Type B pancreatic cell (in vitro differentiated cells): Measurements from ENCODE around the gene KRTAP6-2. TPM values are rescaled to one million over a fixed set of nuclear protein-coding genes. Genes with fewer than 3 reads are reported as not detected.

ENCODE experiments used
- DNase-seq: peaks from one replicate; pipeline ENCODE4 v3.0.0; 2021; ENCODE audit warnings: mixed read lengths; ENCODE audit not compliant: unreplicated experiment; ENCODE audit errors: extremely low spot score
- H3K27ac Mint-ChIP-seq: 2 replicates; pipeline ENCODE4 v1.8.0; 2021; ENCODE audit warnings: mild to moderate bottlenecking, mixed read lengths
- H3K27me3 Mint-ChIP-seq: 2 replicates; pipeline ENCODE4 v1.8.0; 2021; ENCODE audit warnings: mixed read lengths
- H3K36me3 Mint-ChIP-seq: 2 replicates; pipeline ENCODE4 v1.8.0; 2021; ENCODE audit warnings: mixed read lengths
- H3K4me1 Mint-ChIP-seq: one replicate; pipeline ENCODE4 v1.8.0; 2021; ENCODE audit warnings: mixed read lengths; ENCODE audit not compliant: unreplicated experiment
- H3K4me3 Mint-ChIP-seq: 2 replicates; pipeline ENCODE4 v1.8.0; 2021; ENCODE audit warnings: mild to moderate bottlenecking, mixed read lengths
- H3K9me3 Mint-ChIP-seq: 2 replicates; pipeline ENCODE4 v1.8.0; 2021; ENCODE audit warnings: mixed read lengths
- CTCF ChIP-seq: fragments of 200-600 bp; sonication (generic); conservative IDR thresholded peaks from 2 replicates; pipeline ENCODE4 v1.5.0; 2021; ENCODE audit warnings: antibody characterized with exemption, mild to moderate bottlenecking
- total RNA-seq: library from RNA; stranded (reverse); gene quantifications from 2 replicates; pipeline ENCODE4 v1.2.1, GENCODE V29; 2021; ENCODE audit warnings: low replicate concordance

The KRTAP6-2 gene
- total RNA-seq, 1 donor from 2014 or later, result not detected

DNA sequence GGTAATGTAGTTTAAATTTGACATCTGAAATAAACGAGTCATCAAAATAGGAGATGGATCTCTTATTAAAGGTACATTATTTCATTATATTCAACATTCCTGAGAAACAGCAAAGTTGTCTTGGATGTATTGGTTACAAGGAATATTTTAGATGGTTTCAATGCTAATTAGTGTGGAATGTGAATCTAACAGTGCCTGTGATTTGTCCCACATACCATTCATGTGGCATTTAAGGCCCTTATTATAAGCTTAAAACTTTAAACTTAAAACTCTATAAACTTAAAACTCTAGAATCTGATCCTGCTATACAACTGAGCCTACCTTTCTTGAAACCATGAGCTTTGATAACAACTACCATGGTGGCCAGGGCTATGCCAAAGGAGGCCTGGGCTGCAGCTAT, 2.1 kb upstream of the KRTAP6-2 start, which contains the start of gene KRTAP22-1:
Gene KRTAP22-1, plus strand, starts transcription at position 301 of the 400 bp plus-strand sequence.
- Mint-ChIP-seq H3K27ac (no peak within 1 kb of the TSS), H3K4me3 (no peak within 1 kb of the TSS), H3K4me1 (no peaks in the 10 kb centered on the region), H3K27me3 (no peaks in the 10 kb centered on the region), H3K36me3 (no peaks in the 10 kb centered on the region), H3K9me3 (peaks cover 5% of the 10 kb centered on the region)
- no peak for DNase-seq
- no peak for TF ChIP-seq CTCF

GRCh38 chr21:30592140-30592539, 6.6 kb downstream of the KRTAP6-2 start, which contains the start of gene KRTAP6-3:
KRTAP6-3 (plus strand) TSS chr21:30592440; CDS start chr21:30592446, 6 bp downstream.
- DNase-seq, result no peak

GRCh38 chr21:30590297-30590696, 8.4 kb downstream of the KRTAP6-2 start, which contains the start of gene KRTAP22-2:
KRTAP22-2 (minus strand) TSS chr21:30590397.
- no peak within 1 kb of the TSS for H3K27ac Mint-ChIP-seq
- no peaks in the 10 kb centered on the region for H3K36me3 Mint-ChIP-seq
- no peaks in the 10 kb centered on the region for H3K27me3 Mint-ChIP-seq
- no peaks in the 10 kb centered on the region for H3K4me1 Mint-ChIP-seq
- no peak within 1 kb of the TSS for H3K4me3 Mint-ChIP-seq
- no peaks in the 10 kb centered on the region for H3K9me3 Mint-ChIP-seq
- no peak for DNase-seq
- TF ChIP-seq CTCF, result no peak

More at GRCh38 chr21:30592140-30592539, 6.6 kb downstream of the KRTAP6-2 start, which contains the start of gene KRTAP6-3:
- no peak within 1 kb of the TSS for H3K4me3 Mint-ChIP-seq
- H3K27ac Mint-ChIP-seq, result no peak within 1 kb of the TSS
- no peak for TF ChIP-seq CTCF
- no peaks in the 10 kb centered on the region for H3K4me1 Mint-ChIP-seq
- H3K36me3 Mint-ChIP-seq, result no peaks in the 10 kb centered on the region
- no peaks in the 10 kb centered on the region for H3K27me3 Mint-ChIP-seq
- no peaks in the 10 kb centered on the region for H3K9me3 Mint-ChIP-seq

DNA sequence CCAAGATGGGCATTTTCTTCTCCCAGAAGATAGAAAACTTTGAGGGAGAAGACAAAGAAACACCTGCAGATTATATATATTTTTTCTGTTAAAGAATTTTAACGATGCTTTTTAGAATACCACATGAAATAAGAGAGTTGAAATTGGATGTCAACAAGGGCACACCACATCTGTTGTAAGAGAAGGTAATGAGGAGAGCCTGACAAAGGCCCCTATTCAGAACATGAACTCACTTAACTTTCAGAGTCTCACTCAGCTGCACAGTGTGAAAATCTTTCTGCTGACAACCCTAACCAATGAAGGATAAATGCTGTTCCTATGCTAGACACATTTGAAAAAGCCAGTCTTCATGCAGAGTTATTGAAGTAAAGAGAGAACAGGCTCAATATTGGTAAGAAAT, 15.8 kb downstream of the KRTAP6-2 start:
- H3K27me3 Mint-ChIP-seq, result no peaks in the 10 kb centered on the region
- peaks cover 4% of the 10 kb centered on the region for H3K9me3 Mint-ChIP-seq
- TF ChIP-seq CTCF, result no peak
- H3K36me3 Mint-ChIP-seq, result no peaks in the 10 kb centered on the region
- H3K4me3 Mint-ChIP-seq, result no peak overlapping the region
- DNase-seq, result no peak
- no peaks in the 10 kb centered on the region for H3K4me1 Mint-ChIP-seq
- H3K27ac Mint-ChIP-seq, result no peak overlapping the region

DNA sequence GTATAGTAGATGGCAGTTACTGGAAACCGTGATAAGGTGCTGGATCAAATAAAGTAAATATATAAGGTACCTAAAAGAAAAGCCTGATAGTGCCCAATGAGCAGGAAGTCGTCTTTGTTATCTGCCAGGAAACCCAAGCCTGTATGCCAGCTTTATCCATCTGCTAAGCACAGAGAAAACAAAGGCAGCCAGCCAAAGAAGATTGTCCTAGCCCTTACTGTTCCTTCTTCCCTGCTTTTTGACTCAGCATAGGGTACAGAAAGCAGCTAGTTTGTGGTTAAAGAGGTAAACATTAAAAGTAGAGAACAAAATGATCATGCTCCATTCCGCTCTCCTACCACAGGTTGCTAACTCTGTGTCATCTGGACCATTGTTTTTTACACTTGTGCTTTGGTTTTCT, 18.6 kb downstream of the KRTAP6-2 start:
- H3K27ac Mint-ChIP-seq, result no peak overlapping the region
- no peak for TF ChIP-seq CTCF
- H3K36me3 Mint-ChIP-seq, result no peaks in the 10 kb centered on the region
- no peaks in the 10 kb centered on the region for H3K27me3 Mint-ChIP-seq
- peaks cover 4% of the 10 kb centered on the region for H3K9me3 Mint-ChIP-seq
- no peaks in the 10 kb centered on the region for H3K4me1 Mint-ChIP-seq
- DNase-seq, result no peak
- no peak overlapping the region for H3K4me3 Mint-ChIP-seq

DNA sequence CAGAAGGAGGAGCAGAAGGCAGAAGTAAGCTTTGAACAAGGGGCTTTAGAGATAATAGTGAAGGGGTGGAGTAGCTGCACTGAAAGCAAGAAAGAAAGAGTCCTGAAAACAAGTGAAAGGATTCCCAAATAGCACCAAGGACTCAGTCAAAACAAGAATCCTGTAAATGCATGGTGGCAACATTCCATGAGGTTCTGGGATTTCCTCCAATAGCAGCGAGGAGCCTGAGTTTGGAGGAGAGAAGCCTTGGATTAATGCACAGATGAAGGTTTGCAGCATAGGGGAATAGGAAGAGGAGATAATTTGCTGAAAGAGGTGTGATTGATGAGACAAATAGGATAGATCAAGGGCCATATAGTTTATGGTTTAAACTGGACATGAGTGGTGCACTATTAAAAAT, 19.4 kb downstream of the KRTAP6-2 start:
- no peaks in the 10 kb centered on the region for H3K36me3 Mint-ChIP-seq
- H3K27ac Mint-ChIP-seq, result no peak overlapping the region
- H3K4me1 Mint-ChIP-seq, result no peaks in the 10 kb centered on the region
- TF ChIP-seq CTCF, result no peak
- H3K27me3 Mint-ChIP-seq, result no peaks in the 10 kb centered on the region
- no peak overlapping the region for H3K4me3 Mint-ChIP-seq
- no peaks in the 10 kb centered on the region for H3K9me3 Mint-ChIP-seq
- DNase-seq, result no peak
